A549 (cell line): ENCODE measurements around the gene LRRC4C. TPM values are rescaled to one million over a fixed set of nuclear protein-coding genes. Genes with fewer than 3 reads are reported as not detected.

Experiments used
- ATAC-seq, 2 experiments: fragments of 200-7000 bp in 1 of 2; fragments of >200 bp in 1 of 2; cut with Nextera tagmentation in 1 of 2; cut with Tn5 transposase in 1 of 2; 3 replicates each; pipeline versions ENCODE4 v1.8.0 to v1.9.1; 2018 to 2020; ENCODE audit warnings: mild to moderate bottlenecking in 1 of 2, moderate library complexity in 1 of 2
- CTCF ChIA-PET: fragments of 300-600 bp; sonication (Branson Sonifier 250); formaldehyde crosslinking; extraction: SDS; loops from one replicate; lab custom pipeline; 2021; ENCODE audit warnings: antibody characterized with exemption, inconsistent platforms; lab: Yijun Ruan, JAX
- POLR2A ChIA-PET: fragments of 350-600 bp; formaldehyde crosslinking; extraction: SDS; loops from one replicate; lab custom pipeline; 2021; ENCODE audit warnings: antibody characterized with exemption, inconsistent platforms; lab: Yijun Ruan, JAX
- DNase-seq, 2 experiments: peaks; one replicate each; pipeline versions ENCODE4 v3.0.0 to v3.0.0-alpha.2; 2011 to 2016; ENCODE audit warnings: low read depth in 1 of 2, low spot score in 1 of 2
- FAIRE-seq: peaks from 2 replicates; lab custom pipeline; 2011; peaks lifted over from hg19 to GRCh38; lab: Jason Lieb, UNC
- H3K27ac ChIP-seq, 2 experiments: fragments of >200 bp; sonication (Bioruptor Twin); formaldehyde crosslinking; 3 replicates each; pipeline ENCODE4 v1.5.1; 2016 to 2017
- H3K4me1 ChIP-seq: fragments of >200 bp; sonication (Bioruptor Twin); formaldehyde crosslinking; 3 replicates; pipeline ENCODE4 v1.6.1; 2016
- H3K4me2 ChIP-seq: fragments of >200 bp; sonication (Bioruptor Twin); formaldehyde crosslinking; 3 replicates; pipeline ENCODE4 v1.6.1; 2016
- H3K4me3 ChIP-seq: fragments of >200 bp; sonication (Bioruptor Twin); formaldehyde crosslinking; 3 replicates; pipeline ENCODE4 v1.5.1; 2016
- H3K9me3 ChIP-seq: fragments of >200 bp; sonication (Bioruptor Twin); formaldehyde crosslinking; 3 replicates; pipeline ENCODE4 v1.6.1; 2016
- E2F6 ChIP-seq: IDR thresholded peaks from 2 replicates; pipeline ENCODE4 v1.6.1; 2012; ENCODE audit warnings: low read depth, borderline replicate concordance
- ELK1 ChIP-seq: fragments of 150-350 bp; IDR thresholded peaks from 2 replicates; pipeline ENCODE4 v1.6.1; 2014; ENCODE audit warnings: low read depth, mild to moderate bottlenecking, low read length
- EP300 ChIP-seq, 2 experiments: fragments of >200 bp; sonication (Bioruptor Twin); formaldehyde crosslinking; IDR thresholded peaks; 2 replicates in 1 of 2; 3 replicates in 1 of 2; pipeline ENCODE4 v1.6.1; 2016 to 2017
- FOSB ChIP-seq: fragments of 250-450 bp; sonication (Bioruptor Pico); IDR thresholded peaks from 2 replicates; pipeline ENCODE4 v1.5.0; 2020; ENCODE audit warnings: mild to moderate bottlenecking, moderate library complexity
- FOSL2 ChIP-seq, 2 experiments: fragments of 450-650 bp in 1 of 2; fragments of >200 bp in 1 of 2; sonication (Bioruptor Twin) in 1 of 2; formaldehyde crosslinking; IDR thresholded peaks; 2 replicates each; pipeline versions ENCODE4 v1.5.0 to v1.6.1; 2016 to 2020; ENCODE audit warnings: mild to moderate bottlenecking in 1 of 2, moderate library complexity in 1 of 2
- GATA3 ChIP-seq: IDR thresholded peaks from 2 replicates; pipeline ENCODE4 v1.6.1; 2012; ENCODE audit warnings: borderline replicate concordance
- HES2 ChIP-seq: fragments of >200 bp; sonication (Bioruptor Twin); formaldehyde crosslinking; IDR thresholded peaks from 2 replicates; pipeline ENCODE4 v1.6.1; 2016
- HEYL ChIP-seq: fragments of 250-450 bp; sonication (Bioruptor Pico); IDR thresholded peaks from 2 replicates; pipeline ENCODE4 v1.8.0; 2021; ENCODE audit warnings: mild to moderate bottlenecking, moderate library complexity
- HMGXB4 ChIP-seq: fragments of 250-450 bp; sonication (Bioruptor Pico); IDR thresholded peaks from 2 replicates; pipeline ENCODE4 v1.5.0; 2021; ENCODE audit warnings: mild to moderate bottlenecking, moderate library complexity, borderline replicate concordance
- HOXA7 ChIP-seq: fragments of 250-450 bp; sonication (Bioruptor Pico); IDR thresholded peaks from 2 replicates; pipeline ENCODE4 v1.5.0; 2020; ENCODE audit warnings: mild to moderate bottlenecking, moderate library complexity
- JUN ChIP-seq, 2 experiments: fragments of >200 bp; sonication (Bioruptor Twin); formaldehyde crosslinking; IDR thresholded peaks; 2 replicates in 1 of 2; 3 replicates in 1 of 2; pipeline ENCODE4 v1.6.1; 2016 to 2017
- MAX ChIP-seq: IDR thresholded peaks from 2 replicates; pipeline ENCODE4 v1.6.1; 2012
- NPAS2 ChIP-seq: fragments of 250-450 bp; sonication (Bioruptor Pico); IDR thresholded peaks from 2 replicates; pipeline ENCODE4 v1.8.0; 2022; ENCODE audit warnings: mild to moderate bottlenecking, moderate library complexity, borderline replicate concordance
- PHF8 ChIP-seq: fragments of 200-600 bp; sonication (generic); IDR thresholded peaks from 2 replicates; pipeline ENCODE4 v1.6.1; 2016; ENCODE audit warnings: low read depth, mild to moderate bottlenecking, antibody characterized with exemption, moderate library complexity, borderline replicate concordance
- RARB ChIP-seq: fragments of 250-450 bp; sonication (Bioruptor Pico); IDR thresholded peaks from 2 replicates; pipeline ENCODE4 v1.8.0; 2021; ENCODE audit warnings: mild to moderate bottlenecking, moderate library complexity
- RCOR1 ChIP-seq: fragments of 150-350 bp; IDR thresholded peaks from 2 replicates; pipeline ENCODE4 v1.6.1; 2014; ENCODE audit warnings: antibody characterized with exemption, low read length, low read depth
- REST ChIP-seq: fragments of 200-600 bp; sonication (generic); IDR thresholded peaks from 2 replicates; pipeline ENCODE4 v1.6.1; 2016; ENCODE audit warnings: antibody characterized with exemption, mild to moderate bottlenecking, moderate library complexity
- RFX5 ChIP-seq: fragments of 450-650 bp; IDR thresholded peaks from 2 replicates; pipeline ENCODE4 v1.7.1; 2014; ENCODE audit warnings: antibody characterized with exemption, mild to moderate bottlenecking, moderate library complexity
- USF2 ChIP-seq: fragments of 450-650 bp; IDR thresholded peaks from 2 replicates; pipeline ENCODE4 v1.6.1; 2014; ENCODE audit warnings: antibody characterized with exemption
- ZFP36 ChIP-seq: fragments of 450-650 bp; IDR thresholded peaks from 2 replicates; pipeline ENCODE4 v1.6.1; 2014; ENCODE audit warnings: borderline replicate concordance; ENCODE audit not compliant: partially characterized antibody
- ZSCAN20 ChIP-seq: fragments of 250-450 bp; sonication (Bioruptor Pico); IDR thresholded peaks from 2 replicates; pipeline ENCODE4 v1.8.0; 2022; ENCODE audit warnings: mild to moderate bottlenecking, moderate library complexity
- polyA plus RNA-seq, 4 experiments: library from polyadenylated mRNA; depleted of rRNA in 3 of 4; stranded (reverse); fragments of >200 nt; fragmentation: RNase III in 1 of 4; extraction: RNeasy Plus Mini Kit Qiagen cat#74134 plus additional on column Dnase treatment in 1 of 4; gene quantifications; 2 replicates in 3 of 4; 3 replicates in 1 of 4; pipeline ENCODE4 v1.2.3, GENCODE V29; 2011 to 2017

Gene LRRC4C
- polyA plus RNA-seq, 2 of the 4 experiments (the other 2 are of a cell fraction): not detected

GRCh38 chr11:41010361-41011050 is 448.9 kb downstream of the LRRC4C start (continued):
- no peak for TF ChIP-seq HMGXB4 (CRISPR knock-in tag)
- no peak for TF ChIP-seq EP300 (IDR thresholded peaks at IDR 0.05)
- no peak for TF ChIP-seq REST

GRCh38 chr11:41005986-41006385 is 453.5 kb downstream of the LRRC4C start:
- FAIRE-seq (no peak), ATAC-seq (no peak), DNase-seq (no peak)
- TF ChIP-seq FOSL2 (IDR thresholded peaks at IDR 0.05) (no peak), FOSL2 (CRISPR knock-in tag; IDR thresholded peaks at IDR 0.05) (no peak), USF2 (no peak), HES2 (no peak), ELK1 (no peak), RCOR1 (no peak), MAX (no peak), ZSCAN20 (CRISPR knock-in tag) (no peak), FOSB (CRISPR knock-in tag) (no peak), NPAS2 (CRISPR knock-in tag) (no peak), PHF8 (no peak), E2F6 (no peak), ZFP36 (no peak), GATA3 (no peak), RFX5 (no peak), REST (no peak), HEYL (CRISPR knock-in tag) (no peak), RARB (CRISPR knock-in tag) (no peak), JUN (IDR thresholded peaks at IDR 0.05) (no peak), HOXA7 (CRISPR knock-in tag) (no peak)
- ChIA-PET CTCF (interaction anchor here (0.6 kb wide), 1 partner anchor 1333 kb away, joined by 3 read pairs; no protein-coding TSS in a partner anchor), POLR2A (no interaction called here)
- H3K4me3 ChIP-seq: no peak overlapping the region
- H3K27ac ChIP-seq: no peak overlapping the region
- no peaks in the 10 kb centered on the region for H3K9me3 ChIP-seq
- no peak overlapping the region for H3K4me2 ChIP-seq
- H3K4me1 ChIP-seq: no peaks in the 10 kb centered on the region
